ENCODE measurements around the gene SLC43A1.

DNA sequence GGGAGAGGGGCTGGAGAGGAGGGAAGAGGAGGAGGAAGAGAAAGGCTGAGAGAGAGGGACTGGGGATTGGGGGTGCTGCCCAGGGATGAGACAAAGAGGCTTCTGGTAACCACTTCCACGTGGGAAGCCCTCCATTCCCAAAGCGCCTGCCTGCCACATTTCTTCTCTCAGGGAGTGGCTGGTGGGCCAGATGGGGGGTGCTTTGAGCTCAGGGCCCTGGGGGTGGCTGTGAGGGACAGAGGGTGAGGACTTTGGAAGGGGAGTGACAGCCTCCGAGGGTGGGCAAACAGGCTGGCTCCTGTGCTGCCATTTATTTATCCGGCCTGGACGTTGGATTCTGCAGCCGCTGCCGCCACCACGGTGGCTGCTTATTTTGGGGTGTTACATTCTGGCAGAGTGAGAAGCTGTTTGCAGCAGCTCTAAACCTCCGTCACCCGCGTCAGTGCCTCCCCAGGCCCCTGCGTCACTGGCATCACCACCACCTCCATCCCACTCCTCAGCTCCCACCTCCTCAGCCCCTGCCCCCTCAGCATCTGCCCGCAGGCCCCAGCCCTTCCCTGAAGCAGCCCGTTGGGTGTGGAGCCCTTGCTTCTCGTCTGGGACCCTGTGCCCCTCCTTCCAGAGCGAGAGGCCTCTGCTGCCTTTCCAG lies 53.5 kb downstream of the SLC43A1 start:
- TF ChIP-seq, protein P1, sequence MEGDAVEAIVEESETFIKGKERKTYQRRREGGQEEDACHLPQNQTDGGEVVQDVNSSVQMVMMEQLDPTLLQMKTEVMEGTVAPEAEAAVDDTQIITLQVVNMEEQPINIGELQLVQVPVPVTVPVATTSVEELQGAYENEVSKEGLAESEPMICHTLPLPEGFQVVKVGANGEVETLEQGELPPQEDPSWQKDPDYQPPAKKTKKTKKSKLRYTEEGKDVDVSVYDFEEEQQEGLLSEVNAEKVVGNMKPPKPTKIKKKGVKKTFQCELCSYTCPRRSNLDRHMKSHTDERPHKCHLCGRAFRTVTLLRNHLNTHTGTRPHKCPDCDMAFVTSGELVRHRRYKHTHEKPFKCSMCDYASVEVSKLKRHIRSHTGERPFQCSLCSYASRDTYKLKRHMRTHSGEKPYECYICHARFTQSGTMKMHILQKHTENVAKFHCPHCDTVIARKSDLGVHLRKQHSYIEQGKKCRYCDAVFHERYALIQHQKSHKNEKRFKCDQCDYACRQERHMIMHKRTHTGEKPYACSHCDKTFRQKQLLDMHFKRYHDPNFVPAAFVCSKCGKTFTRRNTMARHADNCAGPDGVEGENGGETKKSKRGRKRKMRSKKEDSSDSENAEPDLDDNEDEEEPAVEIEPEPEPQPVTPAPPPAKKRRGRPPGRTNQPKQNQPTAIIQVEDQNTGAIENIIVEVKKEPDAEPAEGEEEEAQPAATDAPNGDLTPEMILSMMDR (IDR thresholded peaks at IDR 0.05) = no peak
- TF ChIP-seq NRF1 (IDR thresholded peaks at IDR 0.05; ENCODE audit: low read depth, low read length) (no peak), FOXM1 (IDR thresholded peaks at IDR 0.05; ENCODE audit: low read depth) (no peak), POLR2AphosphoS5 (IDR thresholded peaks at IDR 0.05; ENCODE audit: low read depth, low read length) (no peak), MXI1 (IDR thresholded peaks at IDR 0.05; ENCODE audit: low read depth, low read length) (no peak), RAD21 (IDR thresholded peaks at IDR 0.05; ENCODE audit: low read length) (no peak)
- TF ChIP-seq, protein P2, sequence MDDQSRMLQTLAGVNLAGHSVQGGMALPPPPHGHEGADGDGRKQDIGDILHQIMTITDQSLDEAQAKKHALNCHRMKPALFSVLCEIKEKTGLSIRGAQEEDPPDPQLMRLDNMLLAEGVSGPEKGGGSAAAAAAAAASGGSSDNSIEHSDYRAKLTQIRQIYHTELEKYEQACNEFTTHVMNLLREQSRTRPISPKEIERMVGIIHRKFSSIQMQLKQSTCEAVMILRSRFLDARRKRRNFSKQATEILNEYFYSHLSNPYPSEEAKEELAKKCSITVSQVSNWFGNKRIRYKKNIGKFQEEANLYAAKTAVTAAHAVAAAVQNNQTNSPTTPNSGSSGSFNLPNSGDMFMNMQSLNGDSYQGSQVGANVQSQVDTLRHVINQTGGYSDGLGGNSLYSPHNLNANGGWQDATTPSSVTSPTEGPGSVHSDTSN (IDR thresholded peaks at IDR 0.05) = no peak

Data from SK-N-SH (cell line).